GM12878 (cell line): Measurements from ENCODE around the gene TGM5. TPM values are rescaled to one million over a fixed set of nuclear protein-coding genes. Genes with fewer than 3 reads are reported as not detected.

Experiments used
- ATAC-seq: fragments of 200-7000 bp; cut with Tn5 transposase; 3 replicates; pipeline ENCODE4 v1.9.1; 2020; ENCODE audit warnings: mild to moderate bottlenecking, moderate library complexity
- BruUV-seq: library from RNA; stranded (reverse); fragments of 400-500 nt; replicated peaks from 2 replicates; lab custom pipeline; 2021; lab: Mats Ljungman, UMichigan
- CTCF ChIA-PET: fragments of 300-600 bp; sonication (Branson Sonifier 250); formaldehyde crosslinking; extraction: SDS; loops from one replicate; lab custom pipeline; 2021; ENCODE audit warnings: inconsistent platforms; lab: Yijun Ruan, JAX
- POLR2A ChIA-PET: fragments of 350-600 bp; formaldehyde crosslinking; extraction: SDS; loops from one replicate; lab custom pipeline; 2021; ENCODE audit warnings: inconsistent platforms; lab: Charles Lee
- RAD21 ChIA-PET: fragments of 300-600 bp; sonication (Branson Sonifier 250); formaldehyde crosslinking; loops from one replicate; lab custom pipeline; 2023; ENCODE audit warnings: antibody characterized with exemption; ENCODE audit not compliant: unreplicated experiment; lab: Charles Lee
- SMC1A ChIA-PET: fragments of 300-600 bp; sonication (Branson Sonifier 250); formaldehyde crosslinking; loops from one replicate; lab custom pipeline; 2023; ENCODE audit not compliant: unreplicated experiment, uncharacterized antibody; lab: Charles Lee
- DNase-seq: peaks from one replicate; pipeline ENCODE4 v3.0.0-alpha.2; 2011; ENCODE audit warnings: low read depth, low spot score
- FAIRE-seq: peaks from 3 replicates; lab custom pipeline; 2011; peaks lifted over from hg19 to GRCh38; lab: Jason Lieb, UNC
- H2AFZ ChIP-seq: 2 replicates; pipeline ENCODE4 v1.6.0; 2011; ENCODE audit warnings: low read depth, low read length, control low read depth; ENCODE audit not compliant: control insufficient read depth
- H3K27ac ChIP-seq: 2 replicates; pipeline ENCODE4 v1.5.1; 2011; ENCODE audit warnings: control low read depth; ENCODE audit not compliant: control insufficient read depth, insufficient read depth
- H3K27me3 ChIP-seq, 2 experiments: replicated peaks in 1 of 2; 2 replicates each; pipeline versions ENCODE4 v1.6.0 to v1.6.1; 2011; ENCODE audit warnings: low read length in 1 of 2; ENCODE audit not compliant: control insufficient read depth in 2 of 2, insufficient read depth in 2 of 2
- H3K36me3 ChIP-seq, 2 experiments: 2 replicates each; pipeline ENCODE4 v1.5.1; 2011; ENCODE audit warnings: low read length in 1 of 2; ENCODE audit not compliant: control insufficient read depth in 2 of 2, insufficient read depth in 2 of 2
- H3K4me1 ChIP-seq: 2 replicates; pipeline ENCODE4 v1.6.1; 2011; ENCODE audit warnings: mild to moderate bottlenecking, low read length, moderate library complexity, mixed read lengths; ENCODE audit not compliant: control insufficient read depth, insufficient read depth
- H3K4me2 ChIP-seq: 2 replicates; pipeline ENCODE4 v1.6.0; 2011; ENCODE audit warnings: control low read depth; ENCODE audit not compliant: control insufficient read depth, insufficient read depth
- H3K4me3 ChIP-seq: fragments of 200-600 bp; sonication (generic); 2 replicates; pipeline ENCODE4 v1.5.1; 2016
- H3K79me2 ChIP-seq: 2 replicates; pipeline ENCODE4 v1.6.0; 2011; ENCODE audit warnings: low read length; ENCODE audit not compliant: control insufficient read depth, insufficient read depth
- H3K9ac ChIP-seq: 2 replicates; pipeline ENCODE4 v1.8.0; 2011; ENCODE audit warnings: low read length, control low read depth, mixed read lengths; ENCODE audit not compliant: control insufficient read depth, insufficient read depth
- H3K9me3 ChIP-seq: replicated peaks from 3 replicates; pipeline ENCODE4 v1.5.1; 2011; ENCODE audit warnings: mild to moderate bottlenecking, low read length; ENCODE audit not compliant: control insufficient read depth, insufficient read depth
- H4K20me1 ChIP-seq: 2 replicates; pipeline ENCODE4 v1.6.0; 2011; ENCODE audit not compliant: control insufficient read depth, insufficient read depth
- CHD1 ChIP-seq: IDR thresholded peaks from 2 replicates; pipeline ENCODE4 v1.6.1; 2012; ENCODE audit warnings: low read depth, low read length, improper control_type of control experiment
- ESRRA ChIP-seq: IDR thresholded peaks from 2 replicates; pipeline ENCODE4 v1.6.1; 2012; ENCODE audit warnings: mild to moderate bottlenecking, low read length, improper control_type of control experiment
- EZH2 ChIP-seq: IDR thresholded peaks from 2 replicates; pipeline ENCODE4 v1.6.1; 2012; ENCODE audit warnings: low read depth, mild to moderate bottlenecking, control low read depth, inconsistent platforms, low read length, borderline replicate concordance; ENCODE audit not compliant: control insufficient read depth
- HDAC2 ChIP-seq: fragments of 200-600 bp; sonication (generic); IDR thresholded peaks from 2 replicates; pipeline ENCODE4 v1.6.1; 2017
- PAX8 ChIP-seq: fragments of 450-650 bp; IDR thresholded peaks from 2 replicates; pipeline ENCODE4 v1.6.1; 2017; ENCODE audit warnings: mild to moderate bottlenecking, moderate library complexity
- SP1 ChIP-seq: IDR thresholded peaks from one replicate; pipeline ENCODE4 v1.6.1; 2011; ENCODE audit warnings: low read depth, low read length
- in situ Hi-C: fragments of 300-500 bp; cut with MboI; formaldehyde crosslinking; loops from 9 replicates; pipeline ENCODE4 v1.14.3; 2018; ENCODE audit warnings: mixed read lengths
- intact Hi-C: fragments of 100-400 bp; cut with micrococcal nuclease; formaldehyde crosslinking; loops from one replicate; pipeline ENCODE4 v1.14.2; 2022; ENCODE audit not compliant: unreplicated experiment
- polyA plus RNA-seq, 11 experiments: library from polyadenylated mRNA; depleted of rRNA in 4 of 11; unstranded in 6 of 11; stranded (reverse) in 5 of 11; fragments of >200 nt; fragmentation: Nextera tagmentation in 4 of 11; fragmentation: Illumina TruSeq in 1 of 11; extraction: Ambion mirVana in 4 of 11; extraction: Trizol in 1 of 11; gene quantifications; 1 replicate in 1 of 11; 2 replicates in 10 of 11; pipeline versions ENCODE4 v1.2.1 to v1.2.3, GENCODE V29; 2011 to 2016; ENCODE audit warnings: inconsistent platforms in 2 of 11, missing spikeins in 2 of 11, low read depth in 1 of 11
- total RNA-seq, 4 experiments: library from RNA; depleted of rRNA in 3 of 4; stranded (reverse); fragments of >200 nt in 3 of 4; fragmentation: Illumina TruSeq in 1 of 4; extraction: Trizol in 1 of 4; gene quantifications; 2 replicates each; pipeline versions ENCODE4 v1.2.1 to v1.2.3, GENCODE V29; 2013 to 2021
- TF ChIP-seq, protein P1 (sequence below): IDR thresholded peaks from 2 replicates; pipeline ENCODE4 v1.6.1; 2012; ENCODE audit warnings: low read length, inconsistent platforms
- TF ChIP-seq, protein P2 (sequence below): fragments of 450-650 bp; IDR thresholded peaks from 2 replicates; pipeline ENCODE4 v1.6.1; 2017; ENCODE audit warnings: mild to moderate bottlenecking, moderate library complexity
- TF ChIP-seq, protein P3 (sequence below): fragments of 450-650 bp; conservative IDR thresholded peaks from 2 replicates; pipeline ENCODE4 v1.6.1; 2017; ENCODE audit warnings: mild to moderate bottlenecking, moderate library complexity

Gene TGM5
- total and polyA plus RNA-seq, 10 of the 15 experiments (the other 5 are each of a cell fraction or from before 2014, with no cell fraction given) = 4.4 to 27.1 (median 5.6) TPM

DNA sequence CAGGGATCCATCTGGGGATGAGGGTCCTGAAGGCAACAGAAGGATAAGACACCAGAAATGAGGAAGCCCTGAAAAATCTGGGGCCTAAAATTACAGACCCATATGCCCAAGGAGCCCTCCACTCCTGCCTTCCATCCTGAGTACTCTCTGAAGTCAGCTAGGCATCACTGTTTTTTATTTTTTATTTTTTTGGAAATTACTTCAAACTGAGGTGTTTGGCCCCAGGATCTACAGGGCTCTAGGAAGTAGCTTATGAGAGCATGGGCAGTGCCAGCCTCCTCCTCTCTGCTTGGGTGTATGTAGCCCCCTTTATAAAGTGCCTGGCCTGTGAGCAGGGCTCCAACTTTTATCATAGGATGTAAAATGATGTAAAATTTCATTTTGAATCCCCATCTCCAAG is 53.8 kb downstream of the TGM5 start:
- RAD21 ChIA-PET = interaction anchor here (0.6 to 1.8 kb wide), 2 partner anchors 12 to 564 kb away, joined by 3 to 5 read pairs; partner anchors contain the start of gene ELL3

More for the DNA sequence above, 53.8 kb downstream of the TGM5 start:
- H3K4me1 ChIP-seq = no peaks in the 10 kb centered on the region
- in situ Hi-C loops (no loop called here), intact Hi-C loops (no loop called here)
- no peaks in the 10 kb centered on the region for H3K27me3 ChIP-seq
- no peak overlapping the region for H2AFZ ChIP-seq
- H3K9ac ChIP-seq = no peak overlapping the region
- ATAC-seq (no peak), FAIRE-seq (no peak), DNase-seq (no peak)
- ChIA-PET POLR2A (no interaction called here), SMC1A (interaction anchor here (1.0 to 3.9 kb wide), 4 partner anchors 8 to 19 kb away, joined by 3 to 12 read pairs (median 5); no protein-coding TSS in a partner anchor), CTCF (interaction anchor here (1.4 to 3.1 kb wide), 4 partner anchors 9 to 72 kb away, joined by 4 to 12 read pairs (median 8); no protein-coding TSS in a partner anchor)
- H3K9me3 ChIP-seq = no peaks in the 10 kb centered on the region; the same call in 2 of the 3 replicates
- no TSS peak for BruUV-seq
- H3K4me2 ChIP-seq = no peak overlapping the region
- H3K36me3 ChIP-seq = no peaks in the 10 kb centered on the region
- no peak overlapping the region for H3K4me3 ChIP-seq
- TF ChIP-seq EZH2 = no peak
- TF ChIP-seq PAX8 = no peak
- TF ChIP-seq HDAC2 = no peak
- TF ChIP-seq, protein P1, sequence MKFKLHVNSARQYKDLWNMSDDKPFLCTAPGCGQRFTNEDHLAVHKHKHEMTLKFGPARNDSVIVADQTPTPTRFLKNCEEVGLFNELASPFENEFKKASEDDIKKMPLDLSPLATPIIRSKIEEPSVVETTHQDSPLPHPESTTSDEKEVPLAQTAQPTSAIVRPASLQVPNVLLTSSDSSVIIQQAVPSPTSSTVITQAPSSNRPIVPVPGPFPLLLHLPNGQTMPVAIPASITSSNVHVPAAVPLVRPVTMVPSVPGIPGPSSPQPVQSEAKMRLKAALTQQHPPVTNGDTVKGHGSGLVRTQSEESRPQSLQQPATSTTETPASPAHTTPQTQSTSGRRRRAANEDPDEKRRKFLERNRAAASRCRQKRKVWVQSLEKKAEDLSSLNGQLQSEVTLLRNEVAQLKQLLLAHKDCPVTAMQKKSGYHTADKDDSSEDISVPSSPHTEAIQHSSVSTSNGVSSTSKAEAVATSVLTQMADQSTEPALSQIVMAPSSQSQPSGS = no peak
- TF ChIP-seq, protein P2, sequence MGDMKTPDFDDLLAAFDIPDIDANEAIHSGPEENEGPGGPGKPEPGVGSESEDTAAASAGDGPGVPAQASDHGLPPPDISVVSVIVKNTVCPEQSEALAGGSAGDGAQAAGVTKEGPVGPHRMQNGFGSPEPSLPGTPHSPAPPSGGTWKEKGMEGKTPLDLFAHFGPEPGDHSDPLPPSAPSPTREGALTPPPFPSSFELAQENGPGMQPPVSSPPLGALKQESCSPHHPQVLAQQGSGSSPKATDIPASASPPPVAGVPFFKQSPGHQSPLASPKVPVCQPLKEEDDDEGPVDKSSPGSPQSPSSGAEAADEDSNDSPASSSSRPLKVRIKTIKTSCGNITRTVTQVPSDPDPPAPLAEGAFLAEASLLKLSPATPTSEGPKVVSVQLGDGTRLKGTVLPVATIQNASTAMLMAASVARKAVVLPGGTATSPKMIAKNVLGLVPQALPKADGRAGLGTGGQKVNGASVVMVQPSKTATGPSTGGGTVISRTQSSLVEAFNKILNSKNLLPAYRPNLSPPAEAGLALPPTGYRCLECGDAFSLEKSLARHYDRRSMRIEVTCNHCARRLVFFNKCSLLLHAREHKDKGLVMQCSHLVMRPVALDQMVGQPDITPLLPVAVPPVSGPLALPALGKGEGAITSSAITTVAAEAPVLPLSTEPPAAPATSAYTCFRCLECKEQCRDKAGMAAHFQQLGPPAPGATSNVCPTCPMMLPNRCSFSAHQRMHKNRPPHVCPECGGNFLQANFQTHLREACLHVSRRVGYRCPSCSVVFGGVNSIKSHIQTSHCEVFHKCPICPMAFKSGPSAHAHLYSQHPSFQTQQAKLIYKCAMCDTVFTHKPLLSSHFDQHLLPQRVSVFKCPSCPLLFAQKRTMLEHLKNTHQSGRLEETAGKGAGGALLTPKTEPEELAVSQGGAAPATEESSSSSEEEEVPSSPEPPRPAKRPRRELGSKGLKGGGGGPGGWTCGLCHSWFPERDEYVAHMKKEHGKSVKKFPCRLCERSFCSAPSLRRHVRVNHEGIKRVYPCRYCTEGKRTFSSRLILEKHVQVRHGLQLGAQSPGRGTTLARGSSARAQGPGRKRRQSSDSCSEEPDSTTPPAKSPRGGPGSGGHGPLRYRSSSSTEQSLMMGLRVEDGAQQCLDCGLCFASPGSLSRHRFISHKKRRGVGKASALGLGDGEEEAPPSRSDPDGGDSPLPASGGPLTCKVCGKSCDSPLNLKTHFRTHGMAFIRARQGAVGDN = no peak
- no peak for TF ChIP-seq SP1
- TF ChIP-seq ESRRA = no peak
- no peak for TF ChIP-seq CHD1
- TF ChIP-seq, protein P3, sequence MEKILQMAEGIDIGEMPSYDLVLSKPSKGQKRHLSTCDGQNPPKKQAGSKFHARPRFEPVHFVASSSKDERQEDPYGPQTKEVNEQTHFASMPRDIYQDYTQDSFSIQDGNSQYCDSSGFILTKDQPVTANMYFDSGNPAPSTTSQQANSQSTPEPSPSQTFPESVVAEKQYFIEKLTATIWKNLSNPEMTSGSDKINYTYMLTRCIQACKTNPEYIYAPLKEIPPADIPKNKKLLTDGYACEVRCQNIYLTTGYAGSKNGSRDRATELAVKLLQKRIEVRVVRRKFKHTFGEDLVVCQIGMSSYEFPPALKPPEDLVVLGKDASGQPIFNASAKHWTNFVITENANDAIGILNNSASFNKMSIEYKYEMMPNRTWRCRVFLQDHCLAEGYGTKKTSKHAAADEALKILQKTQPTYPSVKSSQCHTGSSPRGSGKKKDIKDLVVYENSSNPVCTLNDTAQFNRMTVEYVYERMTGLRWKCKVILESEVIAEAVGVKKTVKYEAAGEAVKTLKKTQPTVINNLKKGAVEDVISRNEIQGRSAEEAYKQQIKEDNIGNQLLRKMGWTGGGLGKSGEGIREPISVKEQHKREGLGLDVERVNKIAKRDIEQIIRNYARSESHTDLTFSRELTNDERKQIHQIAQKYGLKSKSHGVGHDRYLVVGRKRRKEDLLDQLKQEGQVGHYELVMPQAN = no peak
- H3K27ac ChIP-seq = no peak overlapping the region
- no peaks in the 10 kb centered on the region for H4K20me1 ChIP-seq
- H3K79me2 ChIP-seq = no peaks in the 10 kb centered on the region
